G401 (cell line): Measurements from ENCODE around the gene CCNF. TPM values are rescaled to one million over a fixed set of nuclear protein-coding genes. Genes with fewer than 3 reads are reported as not detected.
"Not testable (repeated sequence)": the region's sequence is repeated elsewhere in the genome, so short reads cannot be mapped to it uniquely, and the experiment has no call there.

Source experiments
- DNase-seq: peaks from one replicate; pipeline ENCODE4 v3.0.0-alpha.2; 2015; ENCODE audit warnings: low spot score
- in situ Hi-C: cut with HindIII; loops from 2 replicates; pipeline ENCODE4 v1.10.0; 2016; ENCODE audit warnings: low sequenced_read_pairs, mixed read lengths
- total RNA-seq: library from RNA; depleted of rRNA; stranded (reverse); fragments of >200 nt; shearing (Covaris generic); gene quantifications from 2 replicates; pipeline ENCODE4 v1.2.3, GENCODE V29; 2014; rRNA removed

Gene CCNF, protein sequence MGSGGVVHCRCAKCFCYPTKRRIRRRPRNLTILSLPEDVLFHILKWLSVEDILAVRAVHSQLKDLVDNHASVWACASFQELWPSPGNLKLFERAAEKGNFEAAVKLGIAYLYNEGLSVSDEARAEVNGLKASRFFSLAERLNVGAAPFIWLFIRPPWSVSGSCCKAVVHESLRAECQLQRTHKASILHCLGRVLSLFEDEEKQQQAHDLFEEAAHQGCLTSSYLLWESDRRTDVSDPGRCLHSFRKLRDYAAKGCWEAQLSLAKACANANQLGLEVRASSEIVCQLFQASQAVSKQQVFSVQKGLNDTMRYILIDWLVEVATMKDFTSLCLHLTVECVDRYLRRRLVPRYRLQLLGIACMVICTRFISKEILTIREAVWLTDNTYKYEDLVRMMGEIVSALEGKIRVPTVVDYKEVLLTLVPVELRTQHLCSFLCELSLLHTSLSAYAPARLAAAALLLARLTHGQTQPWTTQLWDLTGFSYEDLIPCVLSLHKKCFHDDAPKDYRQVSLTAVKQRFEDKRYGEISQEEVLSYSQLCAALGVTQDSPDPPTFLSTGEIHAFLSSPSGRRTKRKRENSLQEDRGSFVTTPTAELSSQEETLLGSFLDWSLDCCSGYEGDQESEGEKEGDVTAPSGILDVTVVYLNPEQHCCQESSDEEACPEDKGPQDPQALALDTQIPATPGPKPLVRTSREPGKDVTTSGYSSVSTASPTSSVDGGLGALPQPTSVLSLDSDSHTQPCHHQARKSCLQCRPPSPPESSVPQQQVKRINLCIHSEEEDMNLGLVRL
- total RNA-seq, result 48.2 and 62.1 TPM in 2 replicates

DNA sequence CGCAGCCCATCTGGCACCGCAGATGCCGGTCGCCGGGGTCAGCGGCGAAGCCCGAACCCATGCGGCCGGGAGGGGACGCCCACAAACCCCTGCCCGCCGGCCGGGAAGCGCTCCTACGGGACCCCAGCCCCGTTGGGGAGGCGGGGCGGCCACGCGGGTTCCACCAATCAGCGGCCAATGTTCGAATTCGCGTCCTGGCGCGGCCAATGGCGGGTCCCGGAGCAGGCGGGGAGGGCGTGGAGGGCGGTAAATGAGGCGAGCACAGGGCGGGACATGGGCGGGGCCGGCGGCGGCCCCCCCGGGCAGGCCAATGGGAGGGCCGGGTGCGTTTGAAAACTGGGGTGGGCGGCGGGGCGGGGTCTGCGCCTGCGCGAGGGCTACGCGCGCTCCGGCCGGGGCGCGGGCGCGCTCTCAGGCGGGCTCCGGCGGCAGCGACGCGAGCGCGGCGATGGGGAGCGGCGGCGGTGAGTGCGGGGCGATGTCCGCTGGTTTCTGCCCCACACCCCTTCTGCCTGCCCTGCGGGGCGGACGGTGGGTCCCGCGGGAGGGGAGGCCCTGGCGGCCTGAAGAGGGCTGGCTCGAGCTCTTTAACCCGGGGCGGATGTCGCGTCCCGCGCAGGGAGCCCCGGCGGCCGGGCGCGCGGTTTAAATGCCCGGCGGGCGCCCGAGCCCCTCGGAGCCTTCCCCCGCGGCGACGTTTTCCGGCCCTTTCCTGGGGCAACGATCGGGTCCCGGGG, at the start of gene CCNF:
CCNF (plus strand) TSS at position 414 of the 737 bp plus-strand sequence; CDS start at position 449, 35 bp downstream.
- in situ Hi-C loops, result no loop called here
- peak; percentile 96 for DNase-seq

DNA sequence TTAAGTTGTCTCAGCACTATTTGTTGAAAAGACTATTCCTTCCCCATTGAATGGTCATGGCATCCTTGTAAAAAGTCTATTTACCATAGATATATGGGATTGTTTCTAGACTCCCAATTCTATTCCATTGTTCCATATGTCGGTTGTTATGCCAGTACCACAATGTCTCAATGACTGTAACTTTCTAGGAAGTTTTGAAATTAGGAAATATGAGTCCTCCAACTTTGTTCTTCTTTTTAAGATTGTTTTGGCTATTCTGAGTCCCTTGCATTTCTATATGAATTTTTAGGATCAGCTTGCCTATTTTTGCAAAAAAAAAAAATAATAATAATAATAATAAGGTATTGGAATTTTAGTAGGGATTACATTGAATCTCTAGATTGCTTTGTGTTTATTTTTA, 45.7 kb upstream of the CCNF start:
- in situ Hi-C loops, result no loop called here
- no peak for DNase-seq

DNA sequence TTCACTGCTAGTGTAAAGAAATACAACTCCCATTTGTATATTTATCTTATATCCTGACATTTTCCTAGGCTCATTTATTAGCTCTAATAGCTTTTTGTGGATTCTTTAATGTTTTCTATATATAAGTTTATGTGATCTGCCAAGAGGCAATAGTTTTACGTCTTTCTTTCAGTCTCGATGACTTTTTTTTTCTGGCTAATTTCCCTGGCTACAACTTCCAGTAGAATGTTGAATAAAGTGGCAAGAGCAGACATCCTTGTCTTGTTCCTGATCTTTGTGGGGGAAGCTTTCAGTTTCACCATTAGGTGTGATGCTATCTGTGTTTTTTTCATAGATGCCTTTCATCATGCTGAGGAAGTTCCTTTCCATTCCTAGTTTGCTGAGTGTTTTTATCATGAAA, 44.8 kb upstream of the CCNF start:
- no peak for DNase-seq
- in situ Hi-C loops, result no loop called here

DNA sequence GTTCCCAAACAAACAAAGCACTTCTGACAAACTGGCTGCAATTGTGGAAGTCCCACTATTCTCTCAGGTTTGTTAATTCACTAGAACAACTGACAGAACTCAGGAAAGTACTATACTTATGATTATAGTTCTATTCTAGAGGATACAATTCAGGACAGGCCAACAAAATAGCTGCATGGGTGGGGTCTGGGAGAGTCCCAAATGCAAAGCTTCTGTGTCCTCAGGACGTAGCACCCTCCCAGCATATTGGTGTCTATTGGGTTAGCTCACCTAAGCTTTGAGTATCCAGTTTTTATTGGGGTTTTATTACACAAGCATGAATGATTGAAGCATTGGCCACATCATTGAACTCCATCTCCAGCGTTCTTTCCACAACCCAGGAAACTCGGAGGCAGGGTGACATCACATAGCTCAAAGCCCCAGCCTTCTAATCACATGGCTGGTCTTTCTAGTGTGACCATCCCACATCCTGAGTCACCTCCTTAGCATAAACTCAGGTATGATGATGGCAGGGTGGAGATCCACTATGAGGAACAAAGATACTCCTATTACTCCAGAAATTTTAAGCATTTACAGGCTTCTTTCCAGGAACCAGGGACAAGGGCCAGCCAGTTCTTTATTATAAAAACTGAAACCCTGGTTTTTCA, 43.9 kb upstream of the CCNF start:
- no peak for DNase-seq
- in situ Hi-C loops, result no loop called here

DNA sequence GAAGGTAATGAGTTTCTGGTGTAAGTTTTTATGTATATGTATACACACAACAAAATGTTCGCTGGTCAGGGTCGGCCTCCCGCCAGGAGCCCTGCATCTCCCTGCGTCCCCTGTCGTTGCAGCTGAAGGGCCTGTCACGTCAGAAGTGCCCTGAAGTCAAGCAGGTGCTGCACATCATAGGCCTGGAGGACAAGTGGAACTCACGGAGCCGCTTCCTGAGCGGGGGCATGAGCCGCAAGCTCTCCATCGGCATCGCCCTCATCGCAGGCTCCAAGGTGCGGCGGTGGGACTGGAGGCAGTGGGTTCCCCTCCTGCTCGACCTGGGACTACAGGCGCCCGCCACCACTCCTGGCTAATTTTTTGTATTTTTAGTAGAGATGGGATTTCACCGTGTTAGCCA, 43.3 kb upstream of the CCNF start:
- DNase-seq, in situ Hi-C loops: not testable (repeated sequence)

DNA sequence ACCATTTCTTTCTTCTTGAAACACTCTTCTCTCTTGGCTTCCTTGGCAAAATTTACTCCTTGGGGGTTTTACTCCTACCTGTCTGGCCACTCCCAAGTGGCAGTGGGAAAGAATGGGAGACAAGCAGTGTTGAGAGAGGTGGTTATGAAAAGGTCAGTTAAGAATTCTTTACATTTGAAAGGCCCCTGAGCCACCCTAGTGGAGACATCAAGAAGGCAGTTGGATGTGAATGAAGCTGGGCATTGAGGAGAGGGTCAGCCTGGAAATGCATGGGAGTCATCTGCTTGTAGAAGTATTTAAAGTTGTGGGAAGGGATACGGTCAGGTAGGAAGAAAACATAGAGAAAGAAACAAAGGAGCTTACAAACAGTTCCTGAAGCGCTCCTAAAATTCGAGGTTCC, 42.3 kb upstream of the CCNF start:
- in situ Hi-C loops, result no loop called here
- DNase-seq, result no peak

DNA sequence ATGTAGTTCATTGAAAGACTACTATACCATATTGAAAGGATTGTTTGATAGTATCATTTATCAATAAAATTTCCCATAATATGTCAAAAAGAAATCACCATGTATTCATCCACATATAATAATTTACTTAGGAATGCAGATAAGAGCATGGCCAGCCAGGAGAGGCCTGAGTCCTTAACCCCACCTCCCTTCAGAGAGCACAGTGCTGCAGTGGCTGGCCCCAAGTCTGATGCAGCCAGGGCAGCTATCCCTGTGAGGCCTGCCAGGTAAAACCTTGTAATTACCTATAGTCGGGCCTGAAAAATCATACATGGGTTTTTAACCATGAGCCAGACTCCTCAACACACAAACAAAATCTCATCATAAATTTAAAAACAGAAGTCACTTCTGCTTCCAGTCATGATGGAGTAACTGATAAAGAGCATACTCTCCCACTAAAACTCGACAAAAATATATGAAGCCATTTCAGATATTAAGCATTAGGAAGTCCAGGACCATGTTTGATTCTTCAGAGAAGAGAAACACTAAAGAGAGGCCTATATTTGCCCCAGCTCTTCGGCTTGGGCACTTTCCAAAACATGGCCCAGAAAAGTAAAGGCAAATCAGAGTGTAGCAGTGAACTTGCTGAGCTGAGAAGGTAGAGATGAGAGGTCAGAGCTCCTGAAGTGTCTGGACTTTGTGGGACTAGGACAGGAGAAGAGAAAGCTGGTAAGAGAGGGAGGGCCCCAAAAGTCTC, 40.9 kb upstream of the CCNF start:
- in situ Hi-C loops, result no loop called here
- DNase-seq, result no peak

DNA sequence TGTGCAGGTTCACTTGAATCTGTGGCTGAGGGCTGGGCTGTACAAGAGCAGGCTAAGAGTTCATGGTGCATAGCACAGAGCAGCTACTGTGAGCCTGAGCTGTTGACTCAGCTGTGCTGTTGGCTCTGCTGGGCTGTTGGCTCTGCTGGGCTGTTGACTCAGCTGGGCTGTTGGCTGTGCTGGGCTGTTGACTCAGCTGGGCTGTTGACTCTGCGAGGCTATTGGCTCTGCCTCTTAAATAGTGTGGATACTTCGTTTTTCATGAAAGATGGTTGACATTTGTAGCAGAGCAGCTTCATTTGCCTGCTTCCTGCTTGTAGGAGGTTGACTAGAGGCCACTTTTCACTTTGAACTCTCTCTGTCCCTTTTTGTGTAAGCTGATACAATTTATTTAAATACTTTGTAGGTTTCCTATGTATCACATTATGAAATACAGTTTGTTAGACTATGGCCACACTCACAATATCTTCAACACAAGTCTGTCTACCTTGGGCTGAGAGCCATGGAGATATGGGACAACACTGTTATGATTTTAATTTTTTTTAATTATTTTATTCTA, 40.3 kb upstream of the CCNF start:
- in situ Hi-C loops, result no loop called here
- DNase-seq, result no peak

DNA sequence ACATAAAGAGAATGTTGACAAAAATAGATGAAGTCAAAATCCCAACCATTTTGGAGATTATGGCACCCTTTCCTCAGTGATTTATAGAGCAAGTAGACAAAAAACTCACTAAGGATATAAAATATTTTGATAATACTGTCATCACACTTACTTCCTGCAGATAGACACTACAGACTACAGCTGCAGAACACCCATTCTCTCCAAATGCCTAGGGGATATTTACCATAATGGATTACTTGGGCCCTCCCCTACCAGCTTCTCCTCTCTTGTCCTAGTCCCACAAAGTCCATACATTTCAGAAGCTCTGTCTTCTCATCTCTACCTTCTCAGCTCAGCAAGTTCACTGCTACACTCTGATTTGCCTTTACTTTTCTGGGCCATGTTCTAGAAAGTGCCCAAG, 37.2 kb upstream of the CCNF start:
- in situ Hi-C loops, result no loop called here
- no peak for DNase-seq

DNA sequence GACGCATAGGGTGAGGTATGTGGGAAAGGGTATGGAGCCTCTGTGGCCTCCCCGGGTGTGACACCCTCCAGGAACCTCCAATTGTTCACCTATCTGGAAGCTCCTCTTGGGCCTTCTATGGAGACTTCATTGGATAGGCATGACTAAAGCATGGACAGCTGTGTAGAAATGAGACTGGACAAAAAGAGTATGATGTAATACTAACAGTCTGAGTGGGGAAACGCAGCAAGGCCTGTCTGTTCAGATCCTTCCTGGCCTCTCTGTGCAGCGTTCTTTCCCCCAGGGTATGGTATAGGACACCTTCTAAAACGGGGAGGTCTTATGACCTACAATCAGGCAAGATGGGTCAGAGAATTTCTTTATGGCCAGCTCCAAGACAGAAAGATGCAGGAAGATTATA, 30.7 kb upstream of the CCNF start:
- in situ Hi-C loops, result no loop called here
- DNase-seq, result no peak

DNA sequence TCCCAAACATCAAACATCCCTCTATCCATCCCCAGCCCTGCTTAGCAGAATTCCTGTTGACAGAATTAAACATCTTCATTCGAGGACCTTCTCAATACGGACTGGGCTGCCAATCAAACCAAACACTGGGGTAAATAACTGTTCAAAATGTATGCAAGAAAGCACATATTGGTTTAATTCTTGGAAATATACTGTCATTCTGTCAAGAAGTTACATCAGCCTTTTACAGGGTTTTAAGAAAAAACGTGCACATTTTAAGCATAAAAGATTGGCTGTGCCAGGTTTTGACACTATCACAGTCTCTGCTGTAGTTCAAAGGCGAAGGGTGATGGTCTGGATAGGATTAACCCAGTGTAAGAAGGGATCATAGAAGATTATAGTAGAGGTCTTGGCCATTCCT, 25.1 kb upstream of the CCNF start:
- in situ Hi-C loops, result no loop called here
- DNase-seq, result no peak

DNA sequence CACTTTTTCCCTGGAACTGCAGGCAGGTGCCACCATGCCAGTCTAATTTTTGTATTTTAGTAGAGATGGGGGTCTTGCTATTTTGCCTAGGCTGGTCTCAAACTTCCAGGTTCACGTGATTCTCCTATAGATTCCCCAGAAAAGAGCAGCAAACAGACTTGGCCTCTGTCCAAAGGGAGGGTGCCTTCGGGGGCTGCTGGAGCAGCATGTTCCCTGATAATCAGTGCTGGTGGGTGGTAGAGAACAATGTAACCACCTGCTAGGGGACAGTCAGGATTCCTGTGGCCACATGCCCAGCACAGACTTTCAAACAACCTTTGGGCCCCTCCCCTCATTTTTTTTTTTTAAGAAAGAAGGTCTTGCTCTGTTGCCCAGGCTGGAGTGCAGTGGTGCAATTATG, 14.2 kb upstream of the CCNF start:
- in situ Hi-C loops, result no loop called here
- no peak for DNase-seq

DNA sequence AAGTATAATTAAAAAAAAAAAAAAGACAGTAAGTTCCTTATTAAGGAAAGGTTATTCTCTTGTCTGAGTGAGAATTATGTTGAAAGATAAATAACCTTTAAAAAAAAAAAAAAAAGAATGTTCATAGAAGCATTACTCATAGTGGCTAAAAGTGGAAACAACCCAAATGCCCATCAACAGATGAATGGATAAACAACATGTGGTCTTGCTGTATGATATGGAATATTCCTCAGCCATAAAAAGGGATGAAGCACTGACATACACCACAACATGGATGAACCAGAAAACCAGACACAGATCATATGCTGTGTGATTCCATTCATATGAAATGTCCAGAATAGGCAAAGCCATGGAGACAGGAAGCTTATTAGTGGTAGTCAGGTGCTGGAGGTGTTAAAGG, 9.2 kb upstream of the CCNF start:
- in situ Hi-C loops, result no loop called here

DNA sequence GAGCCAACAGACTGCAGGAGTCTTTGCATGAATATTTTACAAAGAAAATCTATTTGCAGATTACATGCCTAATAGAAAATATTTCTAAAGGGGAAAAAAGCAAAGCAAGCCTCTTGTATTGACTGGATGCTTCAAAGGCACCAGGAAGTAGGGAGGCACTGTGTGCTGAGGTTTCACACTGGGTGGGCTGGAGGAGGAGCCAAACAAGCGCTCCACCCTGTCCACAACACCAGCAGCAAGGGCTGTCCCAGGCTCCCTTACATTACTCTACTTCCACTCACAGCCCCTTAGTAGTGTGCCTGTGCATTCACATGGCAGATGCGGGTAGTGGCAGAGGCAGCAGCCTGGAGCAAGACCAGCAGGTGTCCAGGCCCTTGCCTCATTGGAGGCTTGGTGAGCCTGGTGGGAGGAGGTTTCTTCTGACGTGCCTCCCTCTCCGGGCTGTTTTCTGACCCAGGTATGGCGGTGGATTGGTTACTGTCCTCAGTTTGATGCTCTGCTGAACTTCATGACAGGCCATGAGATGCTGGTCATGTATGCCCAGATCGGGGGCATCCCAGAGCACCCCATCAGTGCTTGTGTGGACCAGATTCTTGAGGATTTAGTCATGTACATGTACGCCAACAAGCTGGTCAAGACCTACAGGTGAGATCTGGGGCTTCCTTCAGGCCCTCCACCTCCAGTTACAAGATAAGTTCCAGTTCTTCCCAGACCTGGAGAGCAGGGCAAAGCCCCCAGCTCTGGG, 7.0 kb upstream of the CCNF start:
- in situ Hi-C loops, result no loop called here
- no peak for DNase-seq

More for the DNA sequence above, 9.2 kb upstream of the CCNF start:
- DNase-seq, result no peak

DNA sequence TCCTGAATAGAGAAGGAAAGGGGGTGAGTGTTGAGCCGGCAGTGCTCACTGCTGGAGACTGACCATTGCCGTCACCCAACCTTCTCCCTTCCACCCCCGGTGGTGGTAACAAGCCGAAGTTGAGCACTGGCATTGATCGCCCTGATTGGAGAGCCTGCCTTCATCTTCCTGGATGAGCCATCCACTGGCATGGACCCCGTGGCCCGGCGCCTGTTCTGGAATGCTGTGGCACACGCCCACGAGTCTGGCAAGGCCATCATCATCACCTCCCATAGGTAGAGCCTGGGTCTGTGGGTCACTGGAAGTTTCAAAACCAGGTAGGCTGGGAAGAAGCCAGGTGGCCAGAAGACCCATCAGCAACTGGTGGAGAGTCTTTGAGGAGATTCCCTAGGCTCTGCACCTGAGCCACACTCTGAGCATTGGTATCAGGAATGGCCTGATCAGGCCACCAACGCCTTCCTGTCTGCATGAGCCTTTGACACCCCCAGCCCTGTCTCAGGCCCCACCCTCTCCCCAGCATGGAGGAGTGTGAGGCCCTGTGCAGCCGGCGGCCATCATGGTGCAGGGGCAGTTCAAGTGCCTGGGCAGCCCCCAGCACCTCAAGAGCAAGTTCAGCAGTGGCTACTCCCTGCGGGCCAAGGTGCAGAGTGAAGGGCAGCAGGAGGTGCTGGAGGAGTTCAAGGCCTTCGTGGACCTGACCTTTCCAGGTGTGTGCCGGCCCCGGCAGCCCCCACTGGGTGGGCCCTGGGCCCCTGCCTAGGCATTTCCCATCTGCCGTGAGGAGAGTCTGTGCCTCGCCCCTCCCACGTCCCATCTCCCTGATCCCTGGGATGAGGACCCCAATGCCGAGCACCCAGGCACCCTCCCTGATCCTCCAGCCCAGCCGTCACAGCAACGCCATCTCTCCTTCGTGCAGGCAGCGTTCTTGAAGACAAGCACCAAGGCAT, 4.9 kb upstream of the CCNF start:
- in situ Hi-C loops, result no loop called here
- no peak for DNase-seq

DNA sequence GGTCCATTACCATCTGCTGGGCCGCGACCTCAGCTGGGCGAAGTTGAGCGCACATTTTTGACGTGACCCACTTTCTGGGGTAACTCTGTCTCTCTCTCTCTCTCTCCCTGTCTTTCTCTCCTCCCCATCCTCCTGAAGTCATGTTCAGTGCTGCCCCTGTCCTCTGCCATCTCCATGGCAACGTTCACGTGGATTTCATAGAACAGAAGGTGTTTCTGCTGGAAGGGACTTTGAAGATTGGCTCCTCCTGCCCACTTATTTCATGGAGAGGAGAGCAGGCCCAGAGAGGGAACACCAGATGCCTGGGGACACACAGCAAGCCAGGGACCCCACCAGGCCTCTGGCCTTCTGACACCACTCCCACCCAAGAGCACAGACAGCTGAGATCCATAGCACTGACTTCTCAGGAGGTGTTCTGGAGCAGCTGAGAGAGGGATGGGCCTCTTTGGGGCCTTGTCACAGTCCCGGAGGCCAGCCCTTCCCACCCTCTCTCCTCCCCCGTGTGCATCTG, 4.2 kb upstream of the CCNF start:
- in situ Hi-C loops, result no loop called here
- DNase-seq, result peak; percentile 73
